RWPE1 (cell line): ENCODE measurements around the gene EFNA4.

ENCODE experiments used
- CTCF ChIA-PET: fragments of 350-600 bp; sonication (Branson Sonifier 250); formaldehyde crosslinking; extraction: SDS; loops from one replicate; lab custom pipeline; 2021; lab: Yijun Ruan, JAX
- POLR2A ChIA-PET: fragments of 400-600 bp; formaldehyde crosslinking; extraction: SDS; loops from one replicate; lab custom pipeline; 2020; ENCODE audit warnings: antibody characterized with exemption; ENCODE audit not compliant: low non-redundant PET; lab: Yijun Ruan, JAX
- DNase-seq: peaks from one replicate; pipeline ENCODE4 v3.0.0; 2012; ENCODE audit warnings: low spot score
- H3K27ac ChIP-seq: fragments of 450-650 bp; 2 replicates; pipeline ENCODE4 v1.5.1; 2017
- CTCF ChIP-seq: fragments of 450-650 bp; conservative IDR thresholded peaks from 2 replicates; pipeline ENCODE4 v1.5.1; 2017; ENCODE audit warnings: low read depth, mild to moderate bottlenecking

EFNA4 gene

GRCh38 chr1:155017946-155018316 lies 45.6 kb upstream of the EFNA4 start:
- no peak for DNase-seq
- POLR2A ChIA-PET = no interaction called here
- CTCF ChIA-PET = interaction anchor here (0.5 to 2.7 kb wide), 29 partner anchors 10 to 844 kb away, joined by 3 to 26 read pairs (median 4); partner anchors contain the start of genes ADAM15, CKS1B, DCST1 and DCST2
- peak overlapping the region; percentile 100 for H3K27ac ChIP-seq
- TF ChIP-seq CTCF = no peak

- ChIA-PET CTCF (interaction anchor here (0.6 to 1.7 kb wide), 4 partner anchors 19 to 49 kb away, joined by 3 to 11 read pairs (median 4); partner anchors contain the start of gene CKS1B), POLR2A (no interaction called here)
- H3K27ac ChIP-seq = peak overlapping the region; percentile 100
- TF ChIP-seq CTCF = no peak
- no peak for DNase-seq
Observed at GRCh38 chr1:155018617-155019348, 44.8 kb upstream of the EFNA4 start.

GRCh38 chr1:155019377-155020245 lies 43.9 kb upstream of the EFNA4 start:
- CTCF ChIA-PET = interaction anchor here (0.6 to 1.7 kb wide), 2 partner anchors 18 to 39 kb away, joined by 3 to 4 read pairs; no protein-coding TSS in a partner anchor
- no peak for DNase-seq
- no peak for TF ChIP-seq CTCF
- POLR2A ChIA-PET = no interaction called here
- peak overlapping the region; percentile 100 for H3K27ac ChIP-seq

- no peak for TF ChIP-seq CTCF
- POLR2A ChIA-PET = no interaction called here
- DNase-seq = no peak
- CTCF ChIA-PET = interaction anchor here (0.6 to 1.7 kb wide), 5 partner anchors 21 to 609 kb away, joined by 4 to 5 read pairs (median 4); no protein-coding TSS in a partner anchor
- peak overlapping the region; percentile 100 for H3K27ac ChIP-seq
Observed at GRCh38 chr1:155022136-155022926, 41.2 kb upstream of the EFNA4 start.

- no peak for DNase-seq
- TF ChIP-seq CTCF = no peak
- H3K27ac ChIP-seq = peak overlapping the region; percentile 100
- POLR2A ChIA-PET = no interaction called here
- CTCF ChIA-PET = interaction anchor here (0.6 to 1.7 kb wide), 5 partner anchors 21 to 610 kb away, joined by 3 to 5 read pairs (median 4); no protein-coding TSS in a partner anchor
Observed at GRCh38 chr1:155022927-155023236, 40.7 kb upstream of the EFNA4 start.
